HUES64 (cell line): ENCODE data around the gene ZNRF1.
"Not testable (repeated sequence)": the region's sequence is repeated elsewhere in the genome, so short reads cannot be mapped to it uniquely, and the experiment has no call there.

Experiments used
- H3K27ac ChIP-seq: 2 replicates; pipeline ENCODE4 v1.7.0; 2013; ENCODE audit warnings: low read depth, low read length, inconsistent platforms
- H3K27me3 ChIP-seq: 2 replicates; pipeline ENCODE4 v1.6.1; 2013; ENCODE audit warnings: mild to moderate bottlenecking, low read length; ENCODE audit not compliant: insufficient read depth
- H3K36me3 ChIP-seq: 2 replicates; pipeline ENCODE4 v1.6.1; 2013; ENCODE audit warnings: mild to moderate bottlenecking, low read length; ENCODE audit not compliant: insufficient read depth
- H3K4me1 ChIP-seq: 2 replicates; pipeline ENCODE4 v1.6.1; 2013; ENCODE audit warnings: mild to moderate bottlenecking, low read length, moderate library complexity; ENCODE audit not compliant: insufficient read depth
- H3K4me3 ChIP-seq: 2 replicates; pipeline ENCODE4 v1.5.1; 2013; ENCODE audit warnings: mild to moderate bottlenecking, low read length, moderate library complexity
- H3K9ac ChIP-seq: 2 replicates; pipeline ENCODE4 v1.6.1; 2013; ENCODE audit warnings: mild to moderate bottlenecking, low read depth, low read length
- H3K9me3 ChIP-seq: 2 replicates; pipeline ENCODE4 v1.6.1; 2013; ENCODE audit warnings: low read depth, low read length; ENCODE audit not compliant: insufficient read depth
- WGBS: fragments of 150-250, 120-280 bp; methylation state at CpG from one replicate; pipeline ENCODE4 v1.1.7; 2013; ENCODE audit warnings: missing lambda C conversion rate; 5-methylcytosine and 5-hydroxymethylcytosine counted together

ZNRF1 gene

DNA sequence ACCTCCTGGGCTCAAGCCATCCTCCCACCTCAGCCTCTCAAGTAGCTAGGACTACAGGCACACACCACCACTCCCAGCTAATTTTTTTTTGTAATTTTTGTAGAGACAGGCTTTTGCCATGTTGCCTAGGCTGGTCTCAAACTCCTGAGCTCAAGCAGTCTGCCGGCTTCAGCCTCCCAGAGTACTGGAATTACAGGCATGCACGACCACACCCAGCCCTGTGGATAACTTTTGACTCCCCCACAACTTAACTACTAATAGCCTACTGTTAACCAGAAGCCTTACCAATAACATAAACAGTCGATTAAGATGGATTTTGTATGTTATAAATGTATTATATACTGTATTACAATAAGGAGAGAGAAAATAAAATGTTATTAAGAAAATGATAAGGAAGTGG is 92.8 kb downstream of the ZNRF1 start:
- peaks cover 27% of the 10 kb centered on the region for H3K4me1 ChIP-seq

DNA sequence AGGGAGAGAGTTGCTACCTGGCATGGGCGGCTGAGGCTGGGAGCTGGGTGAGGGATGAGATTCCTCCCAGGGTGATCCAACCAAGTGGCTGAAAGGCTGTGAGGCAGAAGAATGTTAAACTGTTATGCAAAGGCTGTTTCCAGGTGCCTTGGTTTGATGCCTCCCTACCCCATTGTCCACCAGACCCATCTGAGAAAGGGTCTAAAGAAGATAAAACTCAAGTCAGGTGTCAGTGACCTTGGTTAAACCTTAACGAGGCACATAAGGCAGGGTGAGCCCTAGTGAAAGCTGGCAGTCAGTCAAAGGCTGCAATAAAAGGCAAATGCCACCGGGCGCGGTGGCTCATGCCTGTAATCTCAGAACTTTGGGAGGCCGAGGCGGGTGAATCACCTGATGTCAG is 94.0 kb downstream of the ZNRF1 start:
- Histone ChIP-seq H3K9ac (no peak overlapping the region), H3K27ac (no peak overlapping the region), H3K4me1 (peaks cover 26% of the 10 kb centered on the region), H3K36me3 (0 out of 2 replicates have a peak, but pooled peaks cover 5% of the 10 kb centered on the region), H3K27me3 (no peaks in the 10 kb centered on the region), H3K9me3 (no peaks in the 10 kb centered on the region), H3K4me3 (no peak overlapping the region)
- whole genome bisulfite sequencing: 86% methylated on average over 7 of the region's 7 CpGs

More for the DNA sequence above, 92.8 kb downstream of the ZNRF1 start:
- not testable (repeated sequence) for H3K9ac ChIP-seq, H3K4me3 ChIP-seq, H3K36me3 ChIP-seq, H3K27ac ChIP-seq, H3K9me3 ChIP-seq, H3K27me3 ChIP-seq
- 66% methylated on average over 2 of the region's 3 CpGs for WGBS

DNA sequence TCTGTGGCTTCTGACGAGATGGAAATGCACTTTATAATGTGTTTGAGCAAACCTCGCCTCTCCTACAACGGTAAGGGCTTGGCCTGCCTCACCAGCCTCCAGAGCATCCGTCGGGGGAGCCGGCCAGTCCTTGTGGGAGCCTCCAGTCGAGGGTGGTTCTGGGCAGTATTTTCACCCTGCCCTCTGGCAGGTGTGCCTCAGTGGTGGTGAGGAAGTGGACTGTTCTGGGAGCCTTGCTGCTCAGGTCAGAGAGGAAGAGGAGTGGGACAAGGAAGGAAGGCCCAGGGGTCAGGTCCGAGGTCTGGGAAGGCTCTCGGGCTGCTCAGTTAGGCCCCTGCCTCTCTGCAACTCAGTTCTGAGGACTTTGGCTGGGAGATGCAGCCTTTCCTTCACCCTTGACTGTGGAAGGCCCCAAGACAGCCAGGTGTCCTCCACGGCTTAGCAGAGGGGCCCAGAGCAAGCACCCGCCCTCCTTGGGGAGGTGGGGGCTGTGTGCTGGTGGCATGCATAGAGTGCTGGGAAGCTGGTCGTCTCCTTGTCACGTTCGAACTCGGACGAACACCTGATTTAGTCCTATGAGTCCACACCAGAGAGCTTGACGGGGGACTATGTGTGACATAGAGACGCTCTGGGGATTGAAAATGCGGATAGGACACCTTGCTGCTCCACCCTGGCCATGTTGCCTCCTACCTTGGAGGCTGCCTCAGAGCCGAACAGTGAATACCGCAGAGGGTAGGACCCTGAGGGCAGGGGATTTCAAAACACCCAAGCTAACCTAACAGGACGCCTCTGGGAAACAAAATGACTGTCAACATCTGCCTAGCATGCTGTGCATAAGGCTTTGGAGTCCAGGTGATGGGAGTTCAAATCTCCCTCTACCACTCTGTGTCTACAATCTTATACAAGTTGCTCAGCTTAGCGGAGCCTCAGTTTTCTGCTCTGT is 95.0 kb downstream of the ZNRF1 start:
- Histone ChIP-seq H3K27me3 (no peaks in the 10 kb centered on the region), H3K9ac (no peak overlapping the region), H3K36me3 (0 out of 2 replicates have a peak, but pooled peaks cover 5% of the 10 kb centered on the region), H3K27ac (no peak overlapping the region), H3K4me1 (peaks cover 37% of the 10 kb centered on the region), H3K4me3 (no peak overlapping the region), H3K9me3 (no peaks in the 10 kb centered on the region)
- 96% methylated on average over 23 of the region's 23 CpGs for WGBS

DNA sequence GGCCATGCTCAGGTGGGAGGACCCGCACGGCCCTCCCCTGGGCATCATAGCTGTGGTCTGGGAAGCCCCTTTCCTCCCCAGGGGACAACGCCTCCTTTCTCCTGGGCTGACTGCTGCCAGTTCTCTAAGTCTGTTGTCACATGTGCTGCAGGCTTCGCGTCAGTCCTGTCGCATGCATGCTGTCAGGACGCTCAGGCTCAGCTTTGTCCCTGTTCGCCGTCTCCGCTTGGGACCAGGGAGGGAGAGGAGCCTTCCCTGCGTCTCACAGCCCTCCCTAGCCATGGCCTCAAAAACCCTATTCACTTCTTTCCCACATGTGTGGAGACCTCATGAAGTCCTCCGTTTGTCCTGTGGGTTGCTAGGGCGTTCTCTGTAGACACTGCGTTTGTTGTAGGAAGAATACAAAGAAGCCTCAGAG is 96.4 kb downstream of the ZNRF1 start:
- 95% methylated on average over 14 of the region's 14 CpGs for WGBS
- peaks cover 50% of the 10 kb centered on the region for H3K4me1 ChIP-seq
- H3K27ac ChIP-seq: no peak overlapping the region
- no peaks in the 10 kb centered on the region for H3K9me3 ChIP-seq
- no peak overlapping the region for H3K4me3 ChIP-seq
- H3K27me3 ChIP-seq: no peaks in the 10 kb centered on the region
- H3K9ac ChIP-seq: no peak overlapping the region
- 0 out of 2 replicates have a peak, but pooled peaks cover 5% of the 10 kb centered on the region for H3K36me3 ChIP-seq

DNA sequence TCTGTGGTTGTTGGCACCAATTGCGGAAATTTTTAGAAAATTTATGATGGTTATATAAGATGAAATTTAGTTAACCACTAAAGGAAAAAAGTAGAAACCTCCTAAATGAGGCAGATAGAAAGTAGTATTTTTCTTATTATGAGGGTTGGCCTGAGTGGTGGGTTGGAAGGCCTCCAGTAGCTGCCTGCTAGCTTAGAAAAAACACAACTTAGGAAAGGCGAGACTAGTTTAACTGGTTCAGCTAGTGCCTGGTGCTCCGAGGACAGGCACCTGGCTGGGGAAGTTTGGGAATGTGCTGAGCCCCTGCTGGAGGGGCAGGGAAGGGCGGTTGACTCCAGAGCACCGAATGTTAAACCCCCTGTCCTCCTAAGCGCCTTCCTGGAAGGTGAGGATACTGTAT is 97.8 kb downstream of the ZNRF1 start:
- H3K9ac ChIP-seq: no peak overlapping the region
- H3K27ac ChIP-seq: no peak overlapping the region; the same call in 1 of the 2 replicates
- no peaks in the 10 kb centered on the region for H3K27me3 ChIP-seq
- WGBS: 65% methylated on average over 5 of the region's 6 CpGs
- H3K4me3 ChIP-seq: no peak overlapping the region
- H3K4me1 ChIP-seq: peaks cover 50% of the 10 kb centered on the region
- H3K36me3 ChIP-seq: 0 out of 2 replicates have a peak, but pooled peaks cover 5% of the 10 kb centered on the region
- H3K9me3 ChIP-seq: no peaks in the 10 kb centered on the region

DNA sequence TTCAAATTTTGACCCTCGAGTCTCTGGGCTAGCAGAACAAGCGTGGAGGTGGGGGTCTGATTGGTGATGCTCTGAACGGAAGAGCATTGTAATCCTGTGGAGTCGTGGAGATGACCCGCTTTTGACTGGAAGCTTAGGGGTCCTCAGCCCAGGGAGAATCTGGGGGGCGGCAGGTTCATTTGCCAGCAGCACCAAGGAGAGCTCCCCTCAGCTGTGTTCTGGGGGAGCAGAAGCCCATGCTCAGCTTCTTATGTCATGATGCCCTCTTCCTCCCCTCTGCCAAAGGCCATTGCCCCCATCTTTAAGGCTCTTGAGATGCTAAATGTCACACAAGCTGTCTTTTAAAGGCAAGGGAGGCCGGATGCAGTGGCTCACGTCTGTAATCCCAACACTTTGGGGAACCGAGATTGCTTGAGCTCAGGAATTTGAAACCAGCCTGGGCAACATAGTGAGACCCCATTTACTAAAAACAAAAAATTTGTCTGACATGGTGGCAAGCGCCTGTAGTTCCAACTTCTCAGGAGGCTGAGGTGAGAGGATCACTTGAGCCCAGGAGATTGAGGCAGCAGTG is 98.5 kb downstream of the ZNRF1 start:
- Histone ChIP-seq H3K36me3 (0 out of 2 replicates have a peak, but pooled peaks cover 5% of the 10 kb centered on the region), H3K4me3 (no peak overlapping the region), H3K27ac (no peak overlapping the region), H3K9me3 (no peaks in the 10 kb centered on the region), H3K4me1 (peaks cover 47% of the 10 kb centered on the region), H3K9ac (no peak overlapping the region), H3K27me3 (no peaks in the 10 kb centered on the region)
- 92% methylated on average over 10 of the region's 10 CpGs for WGBS

DNA sequence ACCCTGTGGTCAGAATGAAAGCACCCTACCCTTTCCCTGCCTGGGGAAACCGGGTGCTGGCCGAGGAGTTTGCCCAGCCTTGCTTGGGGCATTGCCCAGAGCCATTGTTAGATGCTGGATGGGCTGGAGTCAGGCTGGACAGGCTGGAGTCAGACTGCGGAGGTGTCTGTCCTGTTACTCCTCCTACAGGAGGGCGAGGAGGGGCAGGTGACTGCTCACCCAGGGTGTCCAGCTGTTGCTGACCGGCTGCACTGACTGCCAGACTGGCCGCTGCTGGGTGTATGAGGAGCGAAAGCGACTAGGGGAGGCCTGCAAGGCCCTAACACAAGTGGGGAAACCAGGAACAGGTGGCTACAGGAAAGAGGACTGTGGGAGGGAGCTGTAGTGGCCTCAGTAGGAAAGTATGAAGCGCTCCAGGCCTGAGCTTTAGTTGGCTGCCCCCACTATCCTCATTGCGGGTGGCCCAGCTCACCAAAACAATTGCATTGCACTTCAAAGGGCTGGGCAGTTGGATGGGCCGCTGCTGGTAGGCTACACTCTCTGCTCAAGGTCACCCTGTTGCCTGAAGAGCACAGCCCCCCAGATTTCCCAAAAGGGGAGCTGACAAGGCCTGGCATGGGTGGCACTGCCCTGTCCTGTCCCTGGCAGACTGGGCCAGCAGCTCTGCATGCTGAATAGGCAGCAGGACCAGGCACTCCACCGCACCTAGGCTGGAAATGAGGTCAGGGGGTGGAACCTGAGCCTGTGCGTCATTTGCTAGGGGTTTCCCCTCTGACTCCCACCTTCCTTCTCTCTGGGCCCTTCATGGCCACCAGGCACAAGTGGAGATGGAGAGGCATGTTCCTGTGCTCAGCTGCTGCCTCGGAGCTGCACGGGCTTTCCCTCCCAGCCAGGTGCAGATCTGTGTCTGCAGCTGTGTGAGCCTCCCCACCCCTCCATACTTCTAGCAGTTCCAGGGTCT is 99.4 kb downstream of the ZNRF1 start:
- Histone ChIP-seq H3K4me3 (no peak overlapping the region), H3K27me3 (no peaks in the 10 kb centered on the region), H3K9ac (no peak overlapping the region), H3K36me3 (0 out of 2 replicates have a peak, but pooled peaks cover 8% of the 10 kb centered on the region), H3K4me1 (peaks cover 39% of the 10 kb centered on the region), H3K27ac (no peak overlapping the region), H3K9me3 (no peaks in the 10 kb centered on the region)
- WGBS: 71% methylated on average over 15 of the region's 15 CpGs

DNA sequence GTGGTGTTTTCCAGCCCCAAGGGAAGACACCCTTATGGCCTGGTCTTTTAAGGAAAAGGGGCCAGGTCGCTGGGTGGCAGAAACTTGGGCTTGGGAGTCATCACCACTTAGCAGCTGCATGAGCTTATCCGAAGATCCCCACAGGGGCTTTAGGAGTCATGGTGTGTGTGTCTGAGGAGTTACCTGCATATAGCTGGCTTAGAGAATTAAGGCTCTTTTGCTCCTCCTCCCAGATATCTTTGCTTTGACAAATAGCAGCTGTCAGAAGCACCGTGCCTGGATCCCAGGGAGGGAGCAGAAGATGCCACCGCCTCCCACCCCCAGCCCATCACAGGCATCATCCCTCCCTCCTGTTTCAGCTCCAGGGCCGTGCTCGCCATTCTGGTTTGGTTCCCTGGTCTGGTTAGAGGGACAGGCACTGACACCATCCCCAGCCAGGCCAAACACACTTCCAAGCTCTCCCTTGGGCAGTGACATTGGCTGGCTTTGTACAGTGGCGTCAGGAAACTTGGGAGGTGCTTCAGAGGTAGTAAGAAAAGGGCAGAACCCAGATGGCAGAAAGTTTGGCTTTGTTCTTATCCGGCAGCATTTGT is 100.3 kb downstream of the ZNRF1 start:
- Histone ChIP-seq H3K9me3 (no peaks in the 10 kb centered on the region), H3K27me3 (no peaks in the 10 kb centered on the region), H3K4me1 (peaks cover 39% of the 10 kb centered on the region), H3K36me3 (0 out of 2 replicates have a peak, but pooled peaks cover 8% of the 10 kb centered on the region), H3K9ac (no peak overlapping the region), H3K4me3 (no peak overlapping the region), H3K27ac (no peak overlapping the region)
- WGBS: 73% methylated on average over 8 of the region's 8 CpGs

DNA sequence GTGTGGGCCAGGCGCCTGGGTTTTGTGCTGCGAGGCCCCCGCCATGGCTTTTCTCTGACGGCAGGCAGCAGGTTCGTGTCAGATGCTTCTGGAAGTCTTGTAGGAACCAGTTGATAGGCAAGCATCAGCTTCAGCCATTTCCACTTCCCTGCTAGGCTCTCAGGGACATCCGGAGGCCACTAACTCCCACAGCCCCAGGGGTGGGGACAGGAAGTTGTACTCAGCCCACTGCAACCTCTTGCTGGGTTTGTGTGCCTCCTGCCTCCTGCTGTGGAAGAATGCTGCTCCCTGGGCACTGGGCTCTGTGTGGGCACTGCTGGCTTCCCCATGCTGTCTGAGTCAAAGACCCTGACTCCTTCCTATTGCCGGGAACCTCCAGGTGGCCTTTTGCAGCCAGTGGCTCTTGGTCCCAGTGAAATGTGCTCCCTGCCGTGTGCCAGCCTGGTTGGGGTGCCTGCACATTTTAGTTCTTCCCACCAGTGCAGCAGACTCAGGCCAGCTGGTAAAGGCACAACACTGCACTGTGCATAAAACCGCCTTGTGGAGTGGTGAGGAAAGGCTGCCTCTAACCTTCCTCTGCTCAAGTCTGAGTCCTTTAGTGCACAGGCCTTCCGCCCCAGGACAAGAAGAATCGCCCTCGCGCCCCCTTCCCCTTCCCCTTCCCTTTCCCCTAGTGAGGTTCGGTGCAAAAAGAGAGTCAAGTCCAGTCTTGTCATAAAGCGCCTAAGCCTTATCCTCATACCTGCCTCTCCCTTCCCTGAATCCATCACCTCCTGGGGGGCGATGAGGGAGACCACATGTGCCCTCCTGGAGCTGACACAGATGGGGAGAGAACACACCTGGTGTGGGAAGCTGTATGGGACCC is 101.1 kb downstream of the ZNRF1 start:
- Histone ChIP-seq H3K27me3 (no peaks in the 10 kb centered on the region), H3K36me3 (0 out of 2 replicates have a peak, but pooled peaks cover 3% of the 10 kb centered on the region), H3K9ac (no peak overlapping the region), H3K9me3 (no peaks in the 10 kb centered on the region), H3K4me1 (peaks cover 39% of the 10 kb centered on the region), H3K4me3 (no peak overlapping the region), H3K27ac (peak overlapping the region; percentile 5; the same call in 1 of the 2 replicates)
- 82% methylated on average over 16 of the region's 16 CpGs for WGBS

DNA sequence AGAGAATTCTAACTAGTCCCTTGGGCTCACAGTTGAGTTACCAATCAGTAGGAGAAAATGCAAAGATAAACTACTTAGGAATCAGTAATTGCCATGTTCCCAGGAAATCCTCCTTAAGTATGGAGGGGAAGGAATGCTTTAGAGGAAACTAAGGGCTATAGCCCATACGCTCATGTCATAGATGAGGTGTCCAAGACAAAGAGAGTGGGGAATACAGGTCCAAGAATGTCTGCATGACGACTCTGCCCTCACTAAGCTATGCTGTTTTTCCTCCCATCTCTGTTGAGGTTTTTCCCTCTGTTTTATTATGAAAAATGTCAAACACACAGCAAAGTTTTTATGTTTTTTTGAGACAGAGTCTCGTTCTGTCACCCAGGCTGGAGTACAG is 101.8 kb downstream of the ZNRF1 start:
- WGBS: 97% methylated on average over 3 of the region's 3 CpGs
- Histone ChIP-seq H3K36me3 (0 out of 2 replicates have a peak, but pooled peaks cover 3% of the 10 kb centered on the region), H3K27me3 (no peaks in the 10 kb centered on the region), H3K9ac (no peak overlapping the region), H3K4me1 (peaks cover 39% of the 10 kb centered on the region), H3K4me3 (no peak overlapping the region), H3K9me3 (no peaks in the 10 kb centered on the region), H3K27ac (no peak overlapping the region)
